ENCODE data around the gene SRRM2.

GRCh38 chr16:2743007-2743810, 9.2 kb upstream of the SRRM2 start:
- no peak for TF ChIP-seq CTCF (conservative IDR thresholded peaks at IDR 0.05 in 1 of 2, IDR thresholded peaks at IDR 0.05 in 1 of 2; ENCODE audit: extremely low read depth in 1 of 2, insufficient read depth in 1 of 2, low read depth in 1 of 2, low read length in 2 of 2)
- no peak for TF ChIP-seq EZH2 (IDR thresholded peaks at IDR 0.05; ENCODE audit: borderline replicate concordance, low read length)

Data from mammary epithelial cell (primary cell).